ENCODE measurements around the gene TAF1D.
"Not testable (repeated sequence)": the region's sequence is repeated elsewhere in the genome, so short reads cannot be mapped to it uniquely, and the experiment has no call there.

TAF1D gene

GRCh38 chr11:93741094-93741881, at the start of gene TAF1D, which contains the start of gene C11orf54:
Gene TAF1D, minus strand, starts transcription at chr11:93741495. Its CDS starts 2,191 bp downstream, at chr11:93739304.
Gene C11orf54, plus strand, starts transcription at chr11:93741672. Its CDS starts 5,722 bp downstream, at chr11:93747394.
- peak; percentile 98 for DNase-seq (ENCODE audit: low spot score)

GRCh38 chr11:93784935-93785360, 43.7 kb upstream of the TAF1D start:
- no peak for DNase-seq (ENCODE audit: low spot score)

- peak; percentile 96 for DNase-seq (ENCODE audit: low spot score)
Observed at GRCh38 chr11:93784145-93784934, 43.0 kb upstream of the TAF1D start, which contains the start of gene MED17. Gene MED17, plus strand, starts transcription at chr11:93784282. Its CDS starts 232 bp downstream, at chr11:93784514.

- no peak for DNase-seq (ENCODE audit: low spot score)
Observed at GRCh38 chr11:93783765-93784144, 42.5 kb upstream of the TAF1D start.

- DNase-seq (ENCODE audit: low spot score): no peak
Observed at GRCh38 chr11:93783362-93783761, 42.1 kb upstream of the TAF1D start.

GRCh38 chr11:93775289-93775688, 34.0 kb upstream of the TAF1D start:
- DNase-seq (ENCODE audit: low spot score): no peak

GRCh38 chr11:93774560-93774959, 33.3 kb upstream of the TAF1D start:
- not testable (repeated sequence) for DNase-seq (ENCODE audit: low spot score)

- DNase-seq (ENCODE audit: low spot score): no peak
Observed at GRCh38 chr11:93773601-93774200, 32.4 kb upstream of the TAF1D start.

- DNase-seq (ENCODE audit: low spot score): no peak
Observed at GRCh38 chr11:93773045-93773477, 31.8 kb upstream of the TAF1D start.

- no peak for DNase-seq (ENCODE audit: low spot score)
Observed at GRCh38 chr11:93772123-93772522, 30.8 kb upstream of the TAF1D start.

- no peak for DNase-seq (ENCODE audit: low spot score)
Observed at GRCh38 chr11:93770160-93770559, 28.9 kb upstream of the TAF1D start.

- DNase-seq (ENCODE audit: low spot score): no peak
Observed at GRCh38 chr11:93767018-93767417, 25.7 kb upstream of the TAF1D start.

GRCh38 chr11:93766504-93766903, 25.2 kb upstream of the TAF1D start:
- no peak for DNase-seq (ENCODE audit: low spot score)

GRCh38 chr11:93765551-93765950, 24.3 kb upstream of the TAF1D start:
- DNase-seq (ENCODE audit: low spot score): no peak

- no peak for DNase-seq (ENCODE audit: low spot score)
Observed at GRCh38 chr11:93761910-93762309, 20.6 kb upstream of the TAF1D start.

- not testable (repeated sequence) for DNase-seq (ENCODE audit: low spot score)
Observed at GRCh38 chr11:93759123-93759522, 17.8 kb upstream of the TAF1D start.

GRCh38 chr11:93757924-93758865, 16.9 kb upstream of the TAF1D start:
- DNase-seq (ENCODE audit: low spot score): no peak

- DNase-seq (ENCODE audit: low spot score): no peak
Observed at GRCh38 chr11:93757301-93757700, 16.0 kb upstream of the TAF1D start.

GRCh38 chr11:93756748-93757147, 15.5 kb upstream of the TAF1D start:
- DNase-seq (ENCODE audit: low spot score): no peak

- no peak for DNase-seq (ENCODE audit: low spot score)
Observed at GRCh38 chr11:93753241-93753640, 11.9 kb upstream of the TAF1D start.

- no peak for DNase-seq (ENCODE audit: low spot score)
Observed at GRCh38 chr11:93751001-93751400, 9.7 kb upstream of the TAF1D start.

Data from Ammon's horn (tissue), 1 donor.